ENCODE measurements around the gene PCGF1.
"Not testable (repeated sequence)": the region's sequence is repeated elsewhere in the genome, so short reads cannot be mapped to it uniquely, and the experiment has no call there.

PCGF1 gene

DNA sequence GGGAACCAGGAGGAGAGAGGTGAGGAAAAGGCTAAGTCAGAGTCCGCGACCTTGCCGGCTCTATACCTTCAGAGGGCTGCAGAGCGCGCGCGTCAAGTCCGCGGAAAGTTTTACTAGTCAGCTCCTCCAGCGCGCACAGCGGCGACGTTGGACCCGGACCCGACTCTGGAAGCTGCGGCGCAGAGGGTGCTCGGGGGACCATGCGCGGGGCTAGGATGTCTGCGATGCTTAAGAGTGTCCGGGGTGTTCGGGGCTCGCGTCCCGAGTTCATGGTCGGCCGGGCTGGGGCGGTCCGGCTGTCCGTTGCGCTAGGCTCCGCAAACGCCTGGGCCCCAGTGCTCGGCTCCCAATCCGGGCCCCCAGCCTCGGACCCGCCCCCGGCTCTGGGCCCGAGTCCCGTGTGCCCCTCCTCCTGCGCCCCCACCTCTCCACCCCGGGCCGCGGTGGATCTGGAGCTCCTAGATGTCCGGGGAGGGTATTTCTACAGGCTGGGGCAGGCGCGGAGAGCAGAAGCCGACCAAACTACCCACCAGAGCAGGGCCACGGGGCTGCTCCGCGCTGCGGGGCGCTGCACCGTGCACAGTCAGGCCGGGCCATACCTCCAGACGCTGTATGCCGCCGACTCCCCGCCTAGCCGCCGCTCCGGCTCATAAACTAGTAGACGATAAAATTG is 8.1 kb downstream of the PCGF1 start, which contains the start of gene LBX2:
TSS of gene LBX2 (minus strand) at position 337 of the 673 bp plus-strand sequence. CDS start at position 271, 66 bp downstream.
- no peak for DNase-seq (ENCODE audit: low read depth)

DNA sequence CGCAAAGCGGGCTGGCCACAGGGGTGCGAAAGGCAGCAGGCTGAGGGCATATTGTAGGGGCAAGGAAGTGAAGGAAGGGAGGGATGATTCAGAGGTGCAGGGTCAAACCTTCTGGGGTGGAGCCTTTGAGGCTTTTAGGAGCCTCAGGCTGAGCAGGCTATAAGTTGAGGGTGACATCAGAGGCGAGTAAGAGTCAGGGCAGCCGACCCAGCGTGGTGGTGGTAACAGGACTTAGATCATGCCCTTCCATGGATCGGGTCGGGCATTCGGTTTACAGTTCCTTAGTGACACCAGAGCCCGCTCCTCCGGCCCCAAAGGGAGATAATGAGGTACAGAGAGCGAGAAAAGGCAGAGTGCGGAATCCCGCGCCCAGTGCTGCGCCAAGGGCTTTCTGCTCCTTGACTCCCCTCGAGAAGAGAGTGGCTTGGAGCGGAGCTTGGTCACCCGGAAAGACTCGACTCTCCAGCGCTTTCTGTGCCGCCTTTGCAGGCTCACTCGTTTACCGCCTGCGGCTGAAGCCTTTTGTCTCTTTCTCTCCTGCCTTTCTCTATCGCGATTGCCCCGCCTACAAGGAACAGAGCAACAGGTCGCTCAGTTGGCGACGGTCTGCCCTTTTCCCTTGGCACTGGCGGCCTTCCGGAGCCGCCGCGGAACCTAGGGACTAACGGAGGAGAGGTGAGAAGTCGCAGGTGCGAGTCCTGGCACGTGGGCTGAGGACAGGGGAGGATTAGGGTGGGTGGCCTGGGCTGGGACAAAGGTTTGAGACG is 8.8 kb downstream of the PCGF1 start:
- DNase-seq (ENCODE audit: low read depth): no peak

DNA sequence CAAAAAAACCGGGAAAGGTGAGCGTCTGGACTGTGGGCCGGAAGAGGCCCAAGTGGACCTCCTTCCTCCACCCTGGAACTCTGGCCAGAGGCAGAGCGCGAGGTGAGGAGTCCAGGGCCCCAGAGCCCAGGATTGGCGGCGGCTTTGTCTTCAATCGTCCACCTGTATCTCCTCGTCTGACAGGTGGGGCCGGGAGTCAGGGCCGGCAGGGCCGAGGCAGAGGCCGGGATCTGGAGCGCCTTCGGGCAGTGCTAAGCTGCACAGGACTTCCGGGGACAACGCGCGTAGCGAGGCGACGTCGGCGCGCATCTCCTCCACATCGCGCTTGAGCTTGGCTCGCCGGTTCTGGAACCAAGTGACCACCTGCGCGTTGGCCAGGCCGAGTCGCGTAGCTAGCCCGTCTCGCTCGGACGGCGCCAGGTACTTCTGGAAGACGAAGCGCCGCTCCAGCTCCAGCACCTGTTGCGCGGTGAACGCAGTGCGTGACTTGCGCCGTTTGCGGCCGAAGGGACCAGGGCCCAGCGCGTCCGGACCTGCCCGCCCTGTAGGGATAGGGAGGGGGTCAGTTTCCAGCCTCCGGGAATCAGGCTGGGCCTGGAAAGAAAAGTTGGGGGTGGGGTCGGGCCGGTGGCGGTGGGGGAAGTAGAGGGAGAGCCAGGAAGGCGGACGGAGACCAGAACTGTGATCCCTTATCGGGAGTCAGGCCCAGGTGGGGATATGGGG is 9.6 kb downstream of the PCGF1 start:
- DNase-seq (ENCODE audit: low read depth): no peak

DNA sequence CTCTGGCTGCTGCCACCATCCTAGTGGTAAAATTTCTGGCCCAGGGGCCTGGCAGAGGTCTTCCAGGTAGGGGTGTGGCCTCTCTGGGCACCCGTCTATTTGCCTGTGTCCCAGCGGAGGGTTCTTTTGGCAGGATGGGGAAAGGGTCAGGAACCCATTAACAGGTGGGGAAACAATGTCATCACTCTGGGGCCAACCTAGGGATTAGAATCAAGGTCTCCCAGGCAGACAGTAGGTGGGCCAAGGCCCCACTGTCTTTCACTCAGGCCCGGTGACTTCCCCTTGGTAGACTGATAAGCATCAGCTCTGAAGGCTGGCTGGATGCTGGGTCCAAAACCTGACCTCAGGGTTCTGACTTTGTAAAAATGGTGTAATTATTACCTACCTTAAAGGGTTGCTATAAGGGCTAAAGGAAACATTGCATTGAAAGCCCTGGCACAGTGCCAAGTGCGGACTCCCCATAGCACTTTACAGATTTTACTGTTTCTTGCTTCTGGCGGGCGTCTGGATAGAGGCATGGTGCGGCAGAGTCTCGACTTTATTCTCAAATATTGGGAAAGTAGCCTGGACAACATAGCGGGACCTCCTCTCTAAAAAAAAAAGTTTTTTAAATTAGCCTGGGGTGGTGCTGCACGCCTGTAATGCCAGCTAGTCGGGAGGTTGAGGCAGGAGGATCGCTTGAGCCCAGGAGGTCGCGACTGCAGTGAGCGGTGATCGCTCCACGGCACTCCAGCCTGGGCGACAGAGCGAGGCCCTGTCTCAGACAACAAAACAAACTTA is 10.3 kb downstream of the PCGF1 start:
- DNase-seq (ENCODE audit: low read depth): no peak

DNA sequence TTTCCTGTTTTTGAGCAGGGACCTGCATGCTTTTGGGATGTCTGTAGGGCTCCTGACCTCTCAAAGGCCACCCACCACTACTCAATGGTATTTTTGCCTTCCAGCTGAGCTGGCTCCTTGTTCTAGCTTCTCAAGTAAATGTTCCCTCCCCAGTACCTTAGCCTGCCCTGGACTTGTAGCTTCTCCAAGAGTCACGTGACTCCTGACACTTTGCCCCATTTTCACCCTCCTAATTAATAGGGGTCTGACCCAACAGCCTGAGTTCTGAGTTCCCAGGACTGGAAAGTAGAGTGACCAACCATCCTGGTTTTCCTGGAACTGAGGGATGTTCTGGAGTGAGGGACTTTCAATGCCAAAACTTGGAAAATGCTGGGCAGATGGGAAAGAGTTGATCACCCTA is 12.1 kb downstream of the PCGF1 start:
- no peak for DNase-seq (ENCODE audit: low read depth)

DNA sequence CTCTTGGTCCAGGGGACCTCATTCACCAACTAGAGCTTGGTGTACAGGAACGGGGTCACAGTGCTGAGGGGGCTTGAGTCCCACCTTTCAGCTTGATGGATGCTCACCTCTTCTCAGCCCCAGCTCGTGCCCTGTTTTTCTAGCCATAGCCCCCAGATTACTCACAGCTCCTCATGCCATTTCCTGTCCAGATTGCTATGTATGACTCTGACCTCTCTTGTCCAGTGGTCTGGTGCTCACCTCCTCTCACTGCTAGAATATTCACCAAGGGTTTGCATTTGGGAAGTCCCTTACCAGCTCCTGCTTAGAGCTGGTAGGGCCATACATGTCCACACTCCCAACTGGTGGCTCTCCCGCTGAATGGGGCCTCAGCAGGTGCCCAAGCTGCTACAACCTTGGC is 13.9 kb downstream of the PCGF1 start:
- no peak for DNase-seq (ENCODE audit: low read depth)

DNA sequence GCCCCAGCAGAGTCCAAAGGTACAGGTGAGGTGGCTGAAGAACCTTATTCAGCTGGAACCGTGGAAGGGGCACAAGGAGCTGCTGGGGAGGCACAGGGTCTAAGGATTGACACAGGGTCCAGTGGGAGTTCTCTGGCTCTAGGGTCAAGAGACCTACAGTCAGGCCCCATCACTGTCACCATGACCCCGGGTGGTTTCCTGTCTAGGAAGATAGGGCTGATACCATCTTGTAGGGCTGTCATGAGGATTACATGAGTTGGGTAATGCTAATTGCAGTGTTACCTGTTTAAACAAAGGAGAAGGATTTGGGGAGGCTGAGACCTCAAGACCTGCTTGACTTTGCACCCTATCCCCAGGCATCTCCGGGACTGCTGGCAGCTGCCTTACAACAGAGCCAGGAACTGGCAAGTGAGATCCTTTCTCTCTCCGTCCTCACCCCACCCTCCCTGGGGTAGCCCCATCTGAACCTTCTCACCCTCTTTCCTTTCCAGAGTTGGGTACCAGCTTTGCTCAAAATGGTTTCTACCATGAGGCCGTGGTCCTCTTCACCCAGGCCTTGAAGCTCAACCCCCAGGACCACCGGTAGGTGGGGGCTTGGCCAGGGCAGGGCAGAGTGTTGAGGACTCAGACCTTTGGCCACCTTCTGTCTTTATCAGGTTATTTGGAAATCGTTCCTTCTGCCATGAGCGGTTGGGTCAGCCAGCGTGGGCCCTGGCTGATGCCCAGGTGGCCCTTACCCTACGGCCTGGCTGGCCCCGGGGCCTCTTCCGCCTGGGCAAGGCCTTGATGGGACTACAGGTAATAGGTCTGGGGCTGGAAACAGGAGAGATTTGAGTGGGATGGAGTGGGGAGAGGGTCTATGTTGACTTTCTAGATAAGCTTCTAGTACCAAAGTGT is 15.6 kb downstream of the PCGF1 start:
- no peak for DNase-seq (ENCODE audit: low read depth)

DNA sequence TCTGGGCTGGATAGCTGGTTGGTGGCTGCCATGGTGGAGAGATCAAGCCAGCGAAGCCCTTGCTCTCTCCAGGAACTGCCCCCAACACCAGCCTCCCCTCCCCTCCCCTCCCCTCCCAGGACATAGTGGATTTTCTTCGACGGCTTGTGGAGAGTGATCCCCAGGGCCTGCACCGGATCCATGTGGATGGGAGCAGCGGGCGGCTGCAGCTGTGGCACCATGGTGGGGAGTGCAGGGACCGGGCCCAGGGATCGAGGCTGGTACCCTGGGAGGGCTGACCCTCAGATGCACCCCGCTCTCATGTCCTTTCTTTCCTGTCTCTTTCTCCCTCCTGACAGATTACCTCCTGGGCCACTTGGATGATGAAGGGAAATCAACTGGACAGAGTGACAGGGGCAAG is 17.6 kb downstream of the PCGF1 start:
- DNase-seq (ENCODE audit: low read depth): no peak

DNA sequence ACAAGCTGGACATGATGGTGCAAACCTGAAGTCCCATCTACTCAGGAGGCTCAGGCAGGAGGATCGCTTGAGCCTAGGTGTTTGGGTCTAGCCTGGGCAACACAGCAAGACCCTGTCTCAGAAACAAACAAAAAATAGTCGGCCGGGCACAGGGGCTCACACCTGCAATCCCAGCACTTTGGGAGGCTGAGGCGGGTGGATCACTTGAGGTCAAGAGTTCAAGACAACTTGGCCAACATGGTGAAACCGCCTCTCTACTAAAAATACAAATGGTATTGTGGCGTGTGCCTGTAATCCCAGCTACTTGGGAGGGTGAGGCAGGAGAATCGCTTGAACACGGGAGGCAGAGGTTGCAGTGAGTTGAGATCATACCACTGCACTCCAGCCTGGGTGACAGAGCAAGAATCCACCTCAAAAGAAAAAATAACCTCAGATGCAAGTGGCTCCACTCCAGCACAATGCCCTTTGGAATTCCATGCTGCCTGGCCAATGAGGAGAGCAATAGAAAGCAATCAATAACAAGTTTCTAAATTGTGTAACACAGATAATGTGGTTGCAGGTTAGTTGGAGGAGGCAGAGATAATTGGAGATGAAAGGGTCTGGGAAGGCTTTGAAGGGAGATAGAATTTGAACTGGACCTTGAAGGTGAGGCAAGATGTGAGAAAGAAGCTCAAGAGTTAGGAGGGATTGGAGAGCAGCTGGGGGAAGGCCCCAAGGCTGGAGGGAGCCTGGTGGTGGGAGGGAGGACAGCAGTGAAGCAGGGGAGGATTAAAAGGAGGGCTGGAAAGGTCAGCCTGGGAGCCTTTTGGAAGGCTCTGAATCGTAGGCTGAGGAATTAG is 18.6 kb downstream of the PCGF1 start:
- DNase-seq (ENCODE audit: low read depth): no peak

DNA sequence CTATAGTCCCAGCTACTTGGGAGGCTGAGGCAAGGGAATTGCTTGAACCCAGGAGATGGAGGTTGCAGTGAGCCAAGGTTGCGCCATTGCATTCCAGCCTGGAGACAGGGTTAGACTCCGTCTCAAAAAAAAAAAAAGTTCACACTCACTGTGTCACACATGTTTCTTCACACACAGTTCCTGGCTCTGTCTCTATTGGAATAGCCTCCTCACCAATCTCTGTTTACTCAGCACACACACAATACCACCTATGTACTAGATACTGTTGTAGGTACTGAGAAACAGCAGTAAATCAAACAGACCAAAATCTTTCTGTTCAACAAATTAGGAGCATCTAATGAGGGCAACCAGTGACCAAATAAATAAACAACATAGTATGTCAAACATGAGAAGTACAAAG is 21.4 kb downstream of the PCGF1 start:
- DNase-seq (ENCODE audit: low read depth): no peak

DNA sequence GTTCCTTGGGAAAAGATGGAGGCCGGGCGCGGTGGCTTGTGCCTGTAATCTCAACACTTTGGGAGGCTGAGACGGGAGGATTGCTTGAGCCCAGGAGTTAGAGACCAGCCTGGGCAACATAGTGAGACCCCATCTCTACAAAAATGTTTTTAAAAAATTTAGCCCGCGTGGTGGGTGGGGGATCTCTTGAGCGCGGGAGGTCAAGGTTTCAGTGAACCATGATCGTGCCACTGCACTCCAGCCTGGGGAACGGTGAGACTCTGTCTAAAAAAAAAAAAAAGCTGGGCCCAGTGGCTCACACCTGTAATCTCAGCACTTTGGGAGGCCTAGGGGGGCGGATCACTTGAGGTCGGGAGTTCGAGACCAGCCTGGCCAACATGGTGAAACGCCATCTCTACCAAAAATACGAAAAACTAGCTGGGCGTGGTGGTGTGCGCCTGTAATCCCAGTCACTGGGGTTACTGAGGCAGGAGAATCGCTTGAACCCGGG is 23.8 kb downstream of the PCGF1 start:
- DNase-seq (ENCODE audit: low read depth): not testable (repeated sequence)

DNA sequence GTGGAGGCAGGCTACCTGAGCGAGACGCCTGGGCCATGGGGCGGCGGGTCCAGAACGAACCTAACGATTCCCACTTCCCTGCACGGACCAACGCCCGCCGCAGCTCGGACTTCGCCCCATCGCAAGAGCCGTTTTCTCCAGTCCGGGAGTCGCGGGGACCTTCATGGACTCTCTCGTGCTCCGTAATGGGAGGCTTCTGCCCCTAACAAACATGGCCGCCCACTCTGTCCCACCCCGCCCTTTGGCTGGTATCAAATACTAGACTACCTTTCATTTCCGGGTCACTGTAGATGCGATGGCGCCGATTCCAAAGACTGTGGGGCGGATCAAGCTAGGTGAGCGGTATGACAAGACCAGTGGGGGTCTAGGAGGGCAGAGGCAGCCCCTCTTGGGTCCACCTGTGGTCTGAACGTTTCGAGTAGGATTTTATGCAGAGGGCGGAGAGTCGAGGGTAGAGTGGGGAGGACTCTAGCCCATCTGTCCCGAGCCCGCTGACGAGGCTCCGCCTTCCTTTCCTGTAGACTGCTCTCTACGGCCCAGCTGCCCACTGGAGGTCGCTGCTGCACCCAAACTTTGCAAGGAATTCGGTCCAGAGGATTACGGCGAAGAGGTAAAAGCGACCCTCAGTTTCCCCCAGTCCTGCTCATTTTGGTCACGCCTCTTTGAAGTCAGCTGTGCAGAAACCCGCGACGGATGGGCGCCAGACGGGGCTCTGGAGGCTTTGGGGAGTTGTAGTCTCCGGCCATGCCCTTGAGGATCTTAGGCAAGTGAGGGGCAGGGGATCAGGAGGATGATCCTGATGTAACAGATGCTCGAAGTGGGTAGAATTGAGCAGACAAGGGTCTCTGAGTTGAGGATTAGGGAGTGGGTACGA is 24.5 kb downstream of the PCGF1 start, which contains the start of the genes CCDC142 and TTC31:
TSS of gene CCDC142 (minus strand) at position 198 of the 874 bp plus-strand sequence. CDS start at position 37, 161 bp downstream.
TSS of gene TTC31 (plus strand) at position 281 of the 874 bp plus-strand sequence. CDS start at position 296, 15 bp downstream.
- DNase-seq (ENCODE audit: low read depth): peak; percentile 80

DNA sequence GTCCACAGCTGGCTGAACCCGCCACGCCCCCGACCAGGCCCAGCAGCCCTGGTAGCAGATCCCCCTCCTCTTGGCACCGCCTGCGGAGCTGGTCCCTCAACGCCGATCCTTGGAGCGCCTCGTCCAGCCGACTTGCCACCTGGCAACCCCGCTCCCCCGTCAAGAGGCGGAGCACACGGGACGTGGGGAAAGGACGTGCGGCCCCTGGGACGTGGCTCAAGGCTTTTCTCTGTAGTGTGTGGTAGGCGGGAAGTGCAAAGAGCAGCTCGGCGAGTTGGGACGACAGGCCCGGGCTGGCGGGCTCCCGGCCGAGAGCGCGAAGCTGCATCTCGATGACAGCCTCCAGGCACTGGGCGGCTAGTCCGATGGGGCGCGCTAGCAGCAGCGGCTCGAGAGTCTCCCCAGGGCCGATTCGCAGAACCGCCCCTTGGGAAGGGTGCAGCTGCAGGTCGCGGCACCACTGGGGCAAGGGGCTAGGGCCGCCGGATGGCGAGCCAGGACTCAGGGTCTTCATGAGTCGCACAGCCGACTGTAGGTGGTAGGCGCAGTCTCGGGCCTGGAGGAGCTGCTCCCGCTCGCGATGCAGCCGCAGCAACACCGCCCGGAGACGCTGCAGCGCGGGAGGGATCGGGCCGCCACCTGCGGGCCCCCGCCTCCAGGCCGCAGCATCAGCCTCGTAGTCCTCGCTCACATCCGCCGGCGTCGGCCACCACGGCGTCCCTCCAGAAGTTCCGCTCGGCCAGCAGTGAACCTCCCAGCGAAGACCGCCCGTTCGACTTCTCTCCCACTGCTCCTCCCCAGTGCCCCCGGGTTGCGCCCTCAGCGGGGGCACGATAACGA is 25.3 kb downstream of the PCGF1 start:
- no peak for DNase-seq (ENCODE audit: low read depth)

DNA sequence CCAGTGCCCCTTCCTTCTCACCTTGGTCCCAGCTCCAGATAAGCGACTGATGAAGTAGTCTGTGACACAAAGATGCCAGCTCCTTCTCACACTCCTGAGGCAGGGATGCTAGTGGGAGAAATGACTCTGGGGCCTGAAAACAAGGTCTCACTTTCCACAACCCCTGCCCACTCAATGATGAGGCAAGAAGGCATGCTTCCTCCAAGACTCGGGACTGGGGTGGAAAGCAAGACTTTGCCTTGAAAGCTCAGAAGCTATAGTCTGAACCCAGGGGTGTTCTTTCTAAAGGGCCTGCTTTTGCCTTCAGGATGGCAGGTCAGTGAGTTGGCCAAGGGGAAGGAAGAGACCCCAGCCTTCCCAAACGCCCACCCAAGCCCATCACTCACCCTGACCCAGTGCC is 26.1 kb downstream of the PCGF1 start:
- DNase-seq (ENCODE audit: low read depth): no peak

DNA sequence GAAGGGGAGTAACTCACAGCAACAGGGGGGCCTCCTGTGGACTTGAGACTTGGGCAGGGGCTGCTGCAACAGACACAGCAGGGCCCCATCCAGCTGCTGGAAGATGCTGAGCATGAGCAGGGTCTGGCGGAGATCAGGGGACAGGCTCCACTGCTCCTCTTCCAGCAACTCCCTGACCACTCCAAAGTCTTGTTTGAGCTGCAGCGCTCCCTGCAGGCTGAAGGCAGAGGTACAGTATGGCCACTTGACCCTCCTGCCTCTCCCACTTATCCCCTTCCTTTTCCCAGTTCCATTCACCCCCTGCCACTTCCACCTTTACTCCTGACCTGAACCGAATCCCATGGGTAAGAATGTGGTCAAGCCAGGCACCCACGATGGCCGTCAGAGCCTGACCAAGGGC is 32.6 kb downstream of the PCGF1 start:
- no peak for DNase-seq (ENCODE audit: low read depth)

DNA sequence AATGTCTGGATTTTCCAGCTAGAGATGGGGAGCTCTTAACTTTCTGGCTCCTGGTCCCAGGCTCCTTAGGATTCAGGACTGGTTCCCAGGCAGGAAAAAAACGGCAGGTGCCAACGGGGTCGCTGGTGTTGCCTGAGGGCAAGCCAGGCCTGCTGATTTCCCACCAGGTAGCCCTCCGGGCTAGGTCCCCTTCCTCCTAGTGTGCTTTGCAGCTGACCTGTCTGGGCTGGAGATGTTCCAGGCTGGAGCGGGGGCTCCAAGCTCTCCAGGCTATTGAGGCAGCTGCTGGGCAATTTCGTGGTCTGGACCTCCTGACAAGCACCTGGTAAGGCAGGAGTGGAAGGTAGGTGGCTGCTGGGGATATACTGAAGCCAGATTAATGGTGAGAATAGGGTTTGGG is 33.0 kb downstream of the PCGF1 start:
- DNase-seq (ENCODE audit: low read depth): no peak

DNA sequence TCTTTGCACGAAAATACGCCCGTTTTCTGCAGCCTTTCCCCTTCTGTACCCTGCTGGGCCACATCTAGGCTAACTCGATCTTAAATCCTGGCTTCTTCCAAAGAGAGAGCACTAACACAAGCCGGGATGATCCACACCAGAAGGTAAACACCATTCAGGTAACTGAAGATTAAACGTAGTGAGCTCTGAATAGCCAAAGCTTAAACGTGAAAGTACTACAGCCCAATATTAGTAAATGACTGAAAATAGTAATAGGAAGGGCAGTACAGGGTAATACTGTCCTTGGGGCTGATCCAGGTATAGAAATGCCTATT is 34.6 kb downstream of the PCGF1 start:
- DNase-seq (ENCODE audit: low read depth): no peak
